Left lung (tissue), 10 donors: ENCODE results near the gene RSRP1. TPM values are rescaled to one million over a fixed set of nuclear protein-coding genes. Genes with fewer than 3 reads are reported as not detected.

ENCODE experiments used
- ATAC-seq: fragments of 200-7000 bp; cut with Tn5 transposase; one replicate; pipeline ENCODE4 v1.9.1; 2020; ENCODE audit warnings: moderate library complexity
- DNase-seq, 4 donors: peaks; one replicate each; pipeline ENCODE4 v3.0.0-alpha.2; 2013 to 2020
- H3K27ac ChIP-seq, 2 donors: fragments of 200-600 bp; sonication (generic) in 1 of 2; one replicate each; pipeline versions ENCODE4 v1.5.0 to v1.8.0; 2020 to 2021
- H3K27me3 ChIP-seq, 2 donors: fragments of 200-600 bp; sonication (generic) in 1 of 2; one replicate each; pipeline versions ENCODE4 v1.5.0 to v1.8.0; 2020 to 2021
- H3K36me3 ChIP-seq, 2 donors: fragments of 200-600 bp; sonication (generic) in 1 of 2; one replicate each; pipeline versions ENCODE4 v1.5.0 to v1.8.0; 2020 to 2021
- H3K4me1 ChIP-seq, 2 donors: fragments of 200-600 bp; one replicate each; pipeline ENCODE4 v1.8.0; 2021
- H3K4me3 ChIP-seq, 2 donors: fragments of 200-600 bp; sonication (generic) in 1 of 2; one replicate each; pipeline versions ENCODE4 v1.5.0 to v1.8.0; 2020 to 2021; ENCODE audit warnings: mild to moderate bottlenecking in 1 of 2
- H3K9me3 ChIP-seq, 2 donors: fragments of 200-600 bp; sonication (generic) in 1 of 2; one replicate each; pipeline versions ENCODE4 v1.5.0 to v1.8.0; 2020 to 2021
- intact Hi-C, 2 donors: fragments of 100-400 bp; cut with DNase I; formaldehyde crosslinking; loops; one replicate each; pipeline versions ENCODE4 v1.11.2 to v1.14.2; 2022
- polyA plus RNA-seq, 6 donors: library from polyadenylated mRNA; unstranded; fragments of 120-200 nt; gene quantifications; one replicate each; pipeline ENCODE4 v1.2.1, GENCODE V29; 2013; ENCODE audit not compliant: insufficient read length in 6 of 6
- total RNA-seq, 2 donors: library from RNA; stranded (reverse); fragmentation: NEBNext Ultra II Directional; extraction: Animal tissue kit (Norgen Biotek cat#: 25700); gene quantifications; one replicate each; pipeline ENCODE4 v1.2.1, GENCODE V29; 2021
- TF ChIP-seq, protein P1 (sequence below), 2 donors: fragments of 200-600 bp; sonication (generic) in 1 of 2; IDR thresholded peaks; one replicate each; pipeline versions ENCODE4 v1.5.0 to v1.8.0; 2021; ENCODE audit warnings: antibody characterized with exemption in 2 of 2
- donor health status: DM: no; HTN: yes; CAD: no.
- donor health status: DM: no; HTN: no; CAD: no.

Gene RSRP1
- total and polyA plus RNA-seq, 8 donors: 113 to 230 (median 203) TPM

DNA sequence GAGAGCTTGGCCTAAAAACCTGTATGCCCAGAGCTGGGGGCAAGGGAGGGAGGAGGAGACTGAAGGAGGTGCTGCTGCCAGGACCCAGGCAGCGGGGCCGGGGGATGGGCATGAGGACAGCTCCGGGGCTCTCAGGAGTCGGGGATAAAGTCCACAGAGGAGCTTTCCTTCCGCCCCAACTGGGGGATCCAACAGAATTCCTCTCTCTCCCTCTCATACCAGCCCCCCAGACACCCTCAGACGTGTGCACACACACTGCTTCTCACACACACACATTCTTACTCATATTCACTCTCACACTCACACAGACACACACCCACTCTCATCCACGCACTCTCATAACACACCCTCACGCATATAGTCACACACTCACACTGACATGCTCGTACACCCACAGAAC is 54.0 kb downstream of the RSRP1 start:
- Histone ChIP-seq H3K27me3 (peaks cover 0 to 6% of the 10 kb centered on the region in 2 donors), H3K4me1 (no peaks in the 10 kb centered on the region), H3K36me3 (no peaks in the 10 kb centered on the region), H3K27ac (no peak overlapping the region), H3K9me3 (no peaks in the 10 kb centered on the region), H3K4me3 (no peak overlapping the region)
- DNase-seq (no peak), ATAC-seq (no peak)
- TF ChIP-seq, protein P1, sequence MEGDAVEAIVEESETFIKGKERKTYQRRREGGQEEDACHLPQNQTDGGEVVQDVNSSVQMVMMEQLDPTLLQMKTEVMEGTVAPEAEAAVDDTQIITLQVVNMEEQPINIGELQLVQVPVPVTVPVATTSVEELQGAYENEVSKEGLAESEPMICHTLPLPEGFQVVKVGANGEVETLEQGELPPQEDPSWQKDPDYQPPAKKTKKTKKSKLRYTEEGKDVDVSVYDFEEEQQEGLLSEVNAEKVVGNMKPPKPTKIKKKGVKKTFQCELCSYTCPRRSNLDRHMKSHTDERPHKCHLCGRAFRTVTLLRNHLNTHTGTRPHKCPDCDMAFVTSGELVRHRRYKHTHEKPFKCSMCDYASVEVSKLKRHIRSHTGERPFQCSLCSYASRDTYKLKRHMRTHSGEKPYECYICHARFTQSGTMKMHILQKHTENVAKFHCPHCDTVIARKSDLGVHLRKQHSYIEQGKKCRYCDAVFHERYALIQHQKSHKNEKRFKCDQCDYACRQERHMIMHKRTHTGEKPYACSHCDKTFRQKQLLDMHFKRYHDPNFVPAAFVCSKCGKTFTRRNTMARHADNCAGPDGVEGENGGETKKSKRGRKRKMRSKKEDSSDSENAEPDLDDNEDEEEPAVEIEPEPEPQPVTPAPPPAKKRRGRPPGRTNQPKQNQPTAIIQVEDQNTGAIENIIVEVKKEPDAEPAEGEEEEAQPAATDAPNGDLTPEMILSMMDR (IDR thresholded peaks at IDR 0.05): no peak
- intact Hi-C loops: no loop called here

Other genes with a start within 250 kb of the RSRP1 start
- 10 to 100 TPM; 29.1 to 29.3 TPM for gene SYF2, start 15.0 kb downstream of the RSRP1 start, total RNA-seq
- 10 to 100 TPM; 75.8 to 98.2 (median 82.9) TPM for gene SYF2, start 15.0 kb downstream of the RSRP1 start, polyA plus RNA-seq
- gene RHD, start 25.1 kb upstream of the RSRP1 start, total RNA-seq: under 1 TPM; 0.10 to 0.44 TPM
- gene RHD, start 25.1 kb upstream of the RSRP1 start, polyA plus RNA-seq: 1 to 10 TPM in 5 of 6 donors, under 1 TPM in 1; 0.86 to 3.1 (median 2.1) TPM
- gene TMEM50A, start 90.9 kb upstream of the RSRP1 start, total RNA-seq: 100 to 1,000 TPM; 120 to 128 TPM
- 100 to 1,000 TPM in 1 of 6 donors, 10 to 100 TPM in 5; 70.9 to 101 (median 81.3) TPM for gene TMEM50A, start 90.9 kb upstream of the RSRP1 start, polyA plus RNA-seq
- under 1 TPM in 1 of 2 donors, not detected in 1; 0.64 TPM for gene RHCE, start 173.4 kb upstream of the RSRP1 start, total RNA-seq
- 1 to 10 TPM; 1.1 to 2.2 (median 1.5) TPM for gene RHCE, start 173.4 kb upstream of the RSRP1 start, polyA plus RNA-seq
- gene MACO1, start 183.4 kb upstream of the RSRP1 start, total RNA-seq: 10 to 100 TPM; 18.8 to 20.2 TPM
- 10 to 100 TPM; 25.2 to 26.7 (median 25.8) TPM for gene MACO1, start 183.4 kb upstream of the RSRP1 start, polyA plus RNA-seq